Lung (tissue), 12 donors: ENCODE measurements around the gene RALGAPA2. TPM values are rescaled to one million over a fixed set of nuclear protein-coding genes. Genes with fewer than 3 reads are reported as not detected.

Source experiments
- ATAC-seq: fragments of 200-7000 bp; cut with Tn5 transposase; one replicate; pipeline ENCODE4 v1.9.1; 2020; ENCODE audit warnings: moderate number of reproducible peaks; ENCODE audit not compliant: insufficient read depth, low FRiP score
- DNase-seq, 3 donors: peaks; one replicate each; pipeline ENCODE4 v3.0.0-alpha.2; 2013 to 2017
- H3K27ac ChIP-seq, 2 donors: one replicate each; pipeline ENCODE4 v1.5.1; 2013; ENCODE audit warnings: mild to moderate bottlenecking in 2 of 2, moderate library complexity in 2 of 2, control low read depth in 1 of 2, inconsistent platforms in 1 of 2, low read depth in 1 of 2, low read length in 1 of 2
- H3K27me3 ChIP-seq, 3 donors: one replicate each; pipeline ENCODE4 v1.5.1; 2013; ENCODE audit warnings: low read length in 2 of 3; ENCODE audit not compliant: control insufficient read depth in 3 of 3, insufficient read depth in 3 of 3
- H3K36me3 ChIP-seq, 4 donors: one replicate each; pipeline ENCODE4 v1.5.1; 2013; ENCODE audit warnings: low read length in 4 of 4, mild to moderate bottlenecking in 1 of 4, moderate library complexity in 1 of 4; ENCODE audit not compliant: control insufficient read depth in 4 of 4, insufficient read depth in 4 of 4
- H3K4me1 ChIP-seq, 5 donors: one replicate each; pipeline ENCODE4 v1.5.1; 2013; ENCODE audit warnings: low read length in 5 of 5, mild to moderate bottlenecking in 2 of 5, moderate library complexity in 1 of 5; ENCODE audit not compliant: control insufficient read depth in 5 of 5, insufficient read depth in 5 of 5
- H3K4me3 ChIP-seq: one replicate; pipeline ENCODE4 v1.5.1; 2013; ENCODE audit warnings: mild to moderate bottlenecking, control low read depth, moderate library complexity
- H3K9ac ChIP-seq, 2 donors: one replicate each; pipeline ENCODE4 v1.5.1; 2013; ENCODE audit warnings: low read length in 2 of 2, control low read depth in 1 of 2; ENCODE audit not compliant: insufficient read depth in 1 of 2
- H3K9me3 ChIP-seq, 4 donors: one replicate each; pipeline ENCODE4 v1.5.1; 2013; ENCODE audit warnings: low read length in 3 of 4, mild to moderate bottlenecking in 1 of 4, moderate library complexity in 1 of 4; ENCODE audit not compliant: control insufficient read depth in 4 of 4, insufficient read depth in 3 of 4
- CTCF ChIP-seq: IDR thresholded peaks from 2 replicates; pipeline ENCODE4 v1.5.1; 2012; ENCODE audit warnings: mild to moderate bottlenecking; ENCODE audit errors: control extremely low read depth, extremely low read depth
- WGBS, 2 donors: extraction: QIAGEN DNeasy Blood & Tissue Kit; methylation state at CpG; one replicate each; pipeline ENCODE4 v1.1.7; 2013; 5-methylcytosine and 5-hydroxymethylcytosine counted together
- polyA plus RNA-seq, 2 donors: library from polyadenylated mRNA; stranded (reverse); fragments of 200-250 nt; gene quantifications; one replicate each; pipeline ENCODE4 v1.2.1, GENCODE V29; 2013
- total RNA-seq, 2 donors: library from RNA; depleted of rRNA in 1 of 2; stranded (reverse); fragments of >200 nt in 1 of 2; gene quantifications; one replicate each; pipeline ENCODE4 v1.2.1, GENCODE V29; 2014 to 2021
- donor health status: control.
- donor health status: control.
- donor health status: Bipolar disorder and iron deficiency.
- donor health status: healthy.
- donor health status: DM: yes; HTN: yes; CAD: no.

RALGAPA2 gene
- total and polyA plus RNA-seq, 4 donors, result 12.1 to 83.4 (median 55.6) TPM

- DNase-seq, result no peak
- Histone ChIP-seq H3K27me3 (no peaks in the 10 kb centered on the region), H3K27ac (no peak overlapping the region), H3K9me3 (peaks cover 0 to 10% (median 2%) of the 10 kb centered on the region in 4 donors), H3K4me3 (no peak overlapping the region), H3K4me1 (peaks cover 0 to 6% (median 0%) of the 10 kb centered on the region in 5 donors), H3K36me3 (peaks cover 14 to 29% (median 19%) of the 10 kb centered on the region in 4 donors), H3K9ac (no peak overlapping the region)
- ATAC-seq, result no peak
- no peak for TF ChIP-seq CTCF
Measured at GRCh38 chr20:20519269-20519668, 193.2 kb downstream of the RALGAPA2 start.

- Histone ChIP-seq H3K27ac (no peak overlapping the region), H3K36me3 (peaks cover 16 to 37% (median 27%) of the 10 kb centered on the region in 4 donors), H3K4me3 (no peak overlapping the region), H3K9ac (no peak overlapping the region), H3K27me3 (no peaks in the 10 kb centered on the region), H3K4me1 (peaks cover 0 to 6% (median 0%) of the 10 kb centered on the region in 5 donors), H3K9me3 (peaks cover 0 to 16% (median 5%) of the 10 kb centered on the region in 4 donors)
- 92 to 96% methylated on average over 8 of the region's 8 CpGs for WGBS, 2 donors
- no peak for TF ChIP-seq CTCF
- ATAC-seq, result no peak
- no peak for DNase-seq
Measured at GRCh38 chr20:20518263-20518662, 194.2 kb downstream of the RALGAPA2 start.

- DNase-seq (no peak), ATAC-seq (no peak)
- H3K27ac ChIP-seq, result no peak overlapping the region
- H3K4me1 ChIP-seq, result peaks cover 0 to 6% (median 0%) of the 10 kb centered on the region in 5 donors
- peaks cover 0 to 16% (median 5%) of the 10 kb centered on the region in 4 donors for H3K9me3 ChIP-seq
- H3K9ac ChIP-seq, result no peak overlapping the region
- 43 to 69% methylated on average over 2 of the region's 2 CpGs for WGBS, 2 donors
- peaks cover 25 to 45% (median 30%) of the 10 kb centered on the region in 4 donors for H3K36me3 ChIP-seq
- no peak for TF ChIP-seq CTCF
- no peak overlapping the region for H3K4me3 ChIP-seq
- no peaks in the 10 kb centered on the region for H3K27me3 ChIP-seq
Measured at GRCh38 chr20:20517296-20517695, 195.1 kb downstream of the RALGAPA2 start.

- DNase-seq (no peak), ATAC-seq (no peak)
- Histone ChIP-seq H3K27me3 (no peaks in the 10 kb centered on the region), H3K27ac (no peak overlapping the region), H3K4me1 (no peaks in the 10 kb centered on the region), H3K4me3 (no peak overlapping the region), H3K9ac (no peak overlapping the region), H3K36me3 (peaks cover 15 to 39% (median 34%) of the 10 kb centered on the region in 4 donors), H3K9me3 (peaks cover 0 to 15% (median 5%) of the 10 kb centered on the region in 4 donors)
- 100% methylated on average over 1 of the region's 1 CpG for WGBS, 2 donors
- TF ChIP-seq CTCF, result no peak
Measured at GRCh38 chr20:20513720-20514119, 198.7 kb downstream of the RALGAPA2 start.
